GM12878 (cell line): ENCODE data around the gene ZFPM1. TPM values are rescaled to one million over a fixed set of nuclear protein-coding genes. Genes with fewer than 3 reads are reported as not detected.

ENCODE experiments used
- ATAC-seq: fragments of 200-7000 bp; cut with Tn5 transposase; 3 replicates; pipeline ENCODE4 v1.9.1; 2020; ENCODE audit warnings: mild to moderate bottlenecking, moderate library complexity
- BruUV-seq: library from RNA; stranded (reverse); fragments of 400-500 nt; replicated peaks from 2 replicates; lab custom pipeline; 2021; lab: Mats Ljungman, UMichigan
- CTCF ChIA-PET: fragments of 300-600 bp; sonication (Branson Sonifier 250); formaldehyde crosslinking; extraction: SDS; loops from one replicate; lab custom pipeline; 2021; ENCODE audit warnings: inconsistent platforms; lab: Yijun Ruan, JAX
- POLR2A ChIA-PET: fragments of 350-600 bp; formaldehyde crosslinking; extraction: SDS; loops from one replicate; lab custom pipeline; 2021; ENCODE audit warnings: inconsistent platforms; lab: Charles Lee
- RAD21 ChIA-PET: fragments of 300-600 bp; sonication (Branson Sonifier 250); formaldehyde crosslinking; loops from one replicate; lab custom pipeline; 2023; ENCODE audit warnings: antibody characterized with exemption; ENCODE audit not compliant: unreplicated experiment; lab: Charles Lee
- SMC1A ChIA-PET: fragments of 300-600 bp; sonication (Branson Sonifier 250); formaldehyde crosslinking; loops from one replicate; lab custom pipeline; 2023; ENCODE audit not compliant: unreplicated experiment, uncharacterized antibody; lab: Charles Lee
- DNase-seq: peaks from one replicate; pipeline ENCODE4 v3.0.0-alpha.2; 2011; ENCODE audit warnings: low read depth, low spot score
- FAIRE-seq: peaks from 3 replicates; lab custom pipeline; 2011; peaks lifted over from hg19 to GRCh38; lab: Jason Lieb, UNC
- H2AFZ ChIP-seq: 2 replicates; pipeline ENCODE4 v1.6.0; 2011; ENCODE audit warnings: low read depth, low read length, control low read depth; ENCODE audit not compliant: control insufficient read depth
- H3K27ac ChIP-seq: 2 replicates; pipeline ENCODE4 v1.5.1; 2011; ENCODE audit warnings: control low read depth; ENCODE audit not compliant: control insufficient read depth, insufficient read depth
- H3K27me3 ChIP-seq, 2 experiments: replicated peaks in 1 of 2; 2 replicates each; pipeline versions ENCODE4 v1.6.0 to v1.6.1; 2011; ENCODE audit warnings: low read length in 1 of 2; ENCODE audit not compliant: control insufficient read depth in 2 of 2, insufficient read depth in 2 of 2
- H3K36me3 ChIP-seq, 2 experiments: 2 replicates each; pipeline ENCODE4 v1.5.1; 2011; ENCODE audit warnings: low read length in 1 of 2; ENCODE audit not compliant: control insufficient read depth in 2 of 2, insufficient read depth in 2 of 2
- H3K4me1 ChIP-seq: 2 replicates; pipeline ENCODE4 v1.6.1; 2011; ENCODE audit warnings: mild to moderate bottlenecking, low read length, moderate library complexity, mixed read lengths; ENCODE audit not compliant: control insufficient read depth, insufficient read depth
- H3K4me2 ChIP-seq: 2 replicates; pipeline ENCODE4 v1.6.0; 2011; ENCODE audit warnings: control low read depth; ENCODE audit not compliant: control insufficient read depth, insufficient read depth
- H3K4me3 ChIP-seq: fragments of 200-600 bp; sonication (generic); 2 replicates; pipeline ENCODE4 v1.5.1; 2016
- H3K79me2 ChIP-seq: 2 replicates; pipeline ENCODE4 v1.6.0; 2011; ENCODE audit warnings: low read length; ENCODE audit not compliant: control insufficient read depth, insufficient read depth
- H3K9ac ChIP-seq: 2 replicates; pipeline ENCODE4 v1.8.0; 2011; ENCODE audit warnings: low read length, control low read depth, mixed read lengths; ENCODE audit not compliant: control insufficient read depth, insufficient read depth
- H3K9me3 ChIP-seq: replicated peaks from 3 replicates; pipeline ENCODE4 v1.5.1; 2011; ENCODE audit warnings: mild to moderate bottlenecking, low read length; ENCODE audit not compliant: control insufficient read depth, insufficient read depth
- H4K20me1 ChIP-seq: 2 replicates; pipeline ENCODE4 v1.6.0; 2011; ENCODE audit not compliant: control insufficient read depth, insufficient read depth
- CBFB ChIP-seq: IDR thresholded peaks from 2 replicates; pipeline ENCODE4 v1.6.1; 2016; ENCODE audit warnings: antibody characterized with exemption, low read depth
- CBX5 ChIP-seq: sonication (generic); IDR thresholded peaks from 2 replicates; pipeline ENCODE4 v1.6.1; 2016; ENCODE audit warnings: low read depth, moderate library complexity, mild to moderate bottlenecking, inconsistent platforms
- CREB1 ChIP-seq: IDR thresholded peaks from 2 replicates; pipeline ENCODE4 v1.6.1; 2012; ENCODE audit warnings: low read depth, mild to moderate bottlenecking, inconsistent platforms
- FOS ChIP-seq: IDR thresholded peaks from 3 replicates; pipeline ENCODE4 v1.6.1; 2011; ENCODE audit warnings: borderline replicate concordance; ENCODE audit not compliant: insufficient read length; ENCODE audit errors: extremely low read depth
- IRF5 ChIP-seq: fragments of 450-650 bp; IDR thresholded peaks from 2 replicates; pipeline ENCODE4 v1.6.1; 2017; ENCODE audit warnings: borderline replicate concordance
- MXI1 ChIP-seq: fragments of 150-350 bp; IDR thresholded peaks from 2 replicates; pipeline ENCODE4 v1.6.1; 2011; ENCODE audit warnings: low read depth, mild to moderate bottlenecking, inconsistent platforms, low read length, improper control_type of control experiment
- WGBS: methylation state at CpG from one replicate; pipeline ENCODE4 v1.1.6; 2016; ENCODE audit warnings: low lambda C conversion rate; ENCODE audit not compliant: insufficient replicate concordance, insufficient coverage; ENCODE audit errors: missing lambda C conversion rate; 5-methylcytosine and 5-hydroxymethylcytosine counted together
- in situ Hi-C: fragments of 300-500 bp; cut with MboI; formaldehyde crosslinking; loops from 9 replicates; pipeline ENCODE4 v1.14.3; 2018; ENCODE audit warnings: mixed read lengths
- intact Hi-C: fragments of 100-400 bp; cut with micrococcal nuclease; formaldehyde crosslinking; loops from one replicate; pipeline ENCODE4 v1.14.2; 2022; ENCODE audit not compliant: unreplicated experiment
- polyA plus RNA-seq, 11 experiments: library from polyadenylated mRNA; depleted of rRNA in 4 of 11; unstranded in 6 of 11; stranded (reverse) in 5 of 11; fragments of >200 nt; fragmentation: Nextera tagmentation in 4 of 11; fragmentation: Illumina TruSeq in 1 of 11; extraction: Ambion mirVana in 4 of 11; extraction: Trizol in 1 of 11; gene quantifications; 1 replicate in 1 of 11; 2 replicates in 10 of 11; pipeline versions ENCODE4 v1.2.1 to v1.2.3, GENCODE V29; 2011 to 2016; ENCODE audit warnings: inconsistent platforms in 2 of 11, missing spikeins in 2 of 11, low read depth in 1 of 11
- total RNA-seq, 4 experiments: library from RNA; depleted of rRNA in 3 of 4; stranded (reverse); fragments of >200 nt in 3 of 4; fragmentation: Illumina TruSeq in 1 of 4; extraction: Trizol in 1 of 4; gene quantifications; 2 replicates each; pipeline versions ENCODE4 v1.2.1 to v1.2.3, GENCODE V29; 2013 to 2021
- TF ChIP-seq, protein P1 (sequence below): IDR thresholded peaks from 2 replicates; pipeline ENCODE4 v1.6.1; 2012; ENCODE audit warnings: low read depth, low read length, improper control_type of control experiment

The ZFPM1 gene
- total and polyA plus RNA-seq, 10 of the 15 experiments (the other 5 are each of a cell fraction or from before 2014, with no cell fraction given), result 0.02 to 5.1 (median 0.30) TPM

- H3K4me1 ChIP-seq, result peaks cover 8% of the 10 kb centered on the region
- no peak for ATAC-seq
- no TSS peak for BruUV-seq
Observed at GRCh38 chr16:88548985-88549384, 95.9 kb downstream of the ZFPM1 start.

More at GRCh38 chr16:88548985-88549384, 95.9 kb downstream of the ZFPM1 start:
- no peak for DNase-seq
- Histone ChIP-seq H3K36me3 (no peaks in the 10 kb centered on the region), H4K20me1 (no peaks in the 10 kb centered on the region), H3K4me2 (no peak overlapping the region), H3K4me3 (no peak overlapping the region), H3K27ac (no peak overlapping the region), H3K9me3 (peaks cover 2% of the 10 kb centered on the region; the same call in 1 of the 3 replicates), H3K79me2 (no peaks in the 10 kb centered on the region), H3K27me3 (no peaks in the 10 kb centered on the region), H2AFZ (no peak overlapping the region), H3K9ac (no peak overlapping the region)
- intact Hi-C loops, result no loop called here
- ChIA-PET RAD21 (no interaction called here), CTCF (no interaction called here), POLR2A (no interaction called here), SMC1A (no interaction called here)
- TF ChIP-seq CBFB, result no peak
- TF ChIP-seq IRF5, result no peak
- TF ChIP-seq MXI1, result no peak
- TF ChIP-seq, protein P1, sequence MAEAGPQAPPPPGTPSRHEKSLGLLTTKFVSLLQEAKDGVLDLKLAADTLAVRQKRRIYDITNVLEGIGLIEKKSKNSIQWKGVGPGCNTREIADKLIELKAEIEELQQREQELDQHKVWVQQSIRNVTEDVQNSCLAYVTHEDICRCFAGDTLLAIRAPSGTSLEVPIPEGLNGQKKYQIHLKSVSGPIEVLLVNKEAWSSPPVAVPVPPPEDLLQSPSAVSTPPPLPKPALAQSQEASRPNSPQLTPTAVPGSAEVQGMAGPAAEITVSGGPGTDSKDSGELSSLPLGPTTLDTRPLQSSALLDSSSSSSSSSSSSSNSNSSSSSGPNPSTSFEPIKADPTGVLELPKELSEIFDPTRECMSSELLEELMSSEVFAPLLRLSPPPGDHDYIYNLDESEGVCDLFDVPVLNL, result no peak
- no peak for TF ChIP-seq CREB1
- no peak for TF ChIP-seq CBX5
- no peak for TF ChIP-seq FOS
- in situ Hi-C loops, result no loop called here
- FAIRE-seq, result no peak
- WGBS, result 64% methylated on average over 11 of the region's 13 CpGs
